H9 (cell line): ENCODE measurements around the gene SYDE1. TPM values are rescaled to one million over a fixed set of nuclear protein-coding genes. Genes with fewer than 3 reads are reported as not detected.

Experiments
- DNase-seq: peaks from one replicate; pipeline ENCODE4 v3.0.0-alpha.2; 2017
- H2AFZ ChIP-seq: one replicate; pipeline ENCODE4 v1.6.1; 2013; ENCODE audit warnings: mild to moderate bottlenecking, low read length, control low read depth, moderate library complexity
- H2AK5ac ChIP-seq: 2 replicates; pipeline ENCODE4 v1.6.1; 2013; ENCODE audit warnings: low read length, control low read depth, mixed read lengths; ENCODE audit not compliant: insufficient read length
- H2BK120ac ChIP-seq: one replicate; pipeline ENCODE4 v1.6.1; 2013; ENCODE audit warnings: low read depth, mild to moderate bottlenecking, low read length, control low read depth, inconsistent platforms; ENCODE audit not compliant: poor library complexity, severe bottlenecking
- H2BK12ac ChIP-seq: 2 replicates; pipeline ENCODE4 v1.6.1; 2013; ENCODE audit warnings: low read length, control low read depth, mixed read lengths, low read depth; ENCODE audit not compliant: insufficient read length
- H2BK15ac ChIP-seq: 2 replicates; pipeline ENCODE4 v1.6.1; 2013; ENCODE audit warnings: low read depth, low read length, control low read depth
- H2BK20ac ChIP-seq: one replicate; pipeline ENCODE4 v1.6.1; 2013; ENCODE audit warnings: low read depth, mild to moderate bottlenecking, low read length, control low read depth, inconsistent platforms; ENCODE audit not compliant: poor library complexity, severe bottlenecking
- H2BK5ac ChIP-seq: 2 replicates; pipeline ENCODE4 v1.6.1; 2013; ENCODE audit warnings: low read length, control low read depth, mixed read lengths; ENCODE audit not compliant: insufficient read length
- H3K14ac ChIP-seq: 2 replicates; pipeline ENCODE4 v1.6.1; 2013; ENCODE audit warnings: low read length, control low read depth; ENCODE audit not compliant: insufficient read depth
- H3K18ac ChIP-seq: 2 replicates; pipeline ENCODE4 v1.6.1; 2013; ENCODE audit warnings: low read depth, mild to moderate bottlenecking, mixed read lengths, low read length, control low read depth; ENCODE audit not compliant: insufficient read length
- H3K23ac ChIP-seq: 2 replicates; pipeline ENCODE4 v1.6.1; 2013; ENCODE audit warnings: low read length, control low read depth, mixed read lengths, low read depth; ENCODE audit not compliant: insufficient read length
- H3K23me2 ChIP-seq: 2 replicates; pipeline ENCODE4 v1.6.1; 2013; ENCODE audit warnings: low read depth, mild to moderate bottlenecking, mixed read lengths, low read length, control low read depth; ENCODE audit not compliant: insufficient read length, poor library complexity, severe bottlenecking
- H3K27ac ChIP-seq: 2 replicates; pipeline ENCODE4 v1.5.1; 2013; ENCODE audit warnings: low read length, control low read depth, mixed read lengths, low read depth; ENCODE audit not compliant: insufficient read length
- H3K27me3 ChIP-seq: 2 replicates; pipeline ENCODE4 v1.6.1; 2013; ENCODE audit warnings: low read length, control low read depth, inconsistent platforms; ENCODE audit not compliant: insufficient read depth
- H3K4ac ChIP-seq: 2 replicates; pipeline ENCODE4 v1.6.1; 2013; ENCODE audit warnings: low read depth, mild to moderate bottlenecking, control low read depth, inconsistent platforms, low read length, moderate library complexity
- H3K4me1 ChIP-seq: 2 replicates; pipeline ENCODE4 v1.6.1; 2013; ENCODE audit warnings: low read length, control low read depth, inconsistent platforms; ENCODE audit not compliant: insufficient read depth
- H3K4me2 ChIP-seq: 2 replicates; pipeline ENCODE4 v1.6.1; 2013; ENCODE audit warnings: low read length, control low read depth, mixed read lengths; ENCODE audit not compliant: insufficient read length, insufficient read depth
- H3K56ac ChIP-seq: 2 replicates; pipeline ENCODE4 v1.6.1; 2013; ENCODE audit warnings: low read depth, mild to moderate bottlenecking, mixed read lengths, low read length, control low read depth; ENCODE audit not compliant: insufficient read length
- H3K79me1 ChIP-seq: 2 replicates; pipeline ENCODE4 v1.6.1; 2013; ENCODE audit warnings: low read depth, mild to moderate bottlenecking, moderate library complexity, low read length, control low read depth, inconsistent platforms; ENCODE audit not compliant: insufficient read depth, poor library complexity, severe bottlenecking
- H3K79me2 ChIP-seq: 2 replicates; pipeline ENCODE4 v1.6.1; 2013; ENCODE audit warnings: low read length, control low read depth, inconsistent platforms; ENCODE audit not compliant: insufficient read depth
- H3K9ac ChIP-seq: 2 replicates; pipeline ENCODE4 v1.6.1; 2013; ENCODE audit warnings: low read length, control low read depth, mixed read lengths; ENCODE audit not compliant: insufficient read length; ENCODE audit errors: extremely low read depth
- H3K9me3 ChIP-seq: one replicate; pipeline ENCODE4 v1.6.1; 2013; ENCODE audit warnings: low read depth, low read length, inconsistent platforms; ENCODE audit not compliant: control insufficient read depth
- H3T11ph ChIP-seq: one replicate; pipeline ENCODE4 v1.6.1; 2013; ENCODE audit warnings: mild to moderate bottlenecking, low read length, control low read depth, inconsistent platforms
- H4K20me1 ChIP-seq: one replicate; pipeline ENCODE4 v1.6.1; 2013; ENCODE audit not compliant: control insufficient read depth, insufficient read length, insufficient read depth
- H4K5ac ChIP-seq: 2 replicates; pipeline ENCODE4 v1.6.1; 2013; ENCODE audit warnings: low read depth, mild to moderate bottlenecking, mixed read lengths, low read length, control low read depth; ENCODE audit not compliant: insufficient read length
- H4K8ac ChIP-seq: replicated peaks from 2 replicates; pipeline ENCODE4 v1.6.1; 2013; ENCODE audit warnings: low read length, control low read depth, mixed read lengths, low read depth; ENCODE audit not compliant: insufficient read length
- H4K91ac ChIP-seq: 2 replicates; pipeline ENCODE4 v1.6.1; 2013; ENCODE audit warnings: low read depth, mild to moderate bottlenecking, moderate library complexity, mixed read lengths, low read length, control low read depth; ENCODE audit not compliant: insufficient read length
- H3K27ac Mint-ChIP-seq, 3 experiments: 2 replicates in 2 of 3; 3 replicates in 1 of 3; pipeline ENCODE4 v1.8.0; 2020 to 2021; ENCODE audit warnings: mixed read lengths in 3 of 3, mild to moderate bottlenecking in 1 of 3, moderate library complexity in 1 of 3
- H3K27me3 Mint-ChIP-seq: 2 replicates; pipeline ENCODE4 v1.8.0; 2021; ENCODE audit warnings: low read depth, mild to moderate bottlenecking, moderate library complexity, mixed read lengths
- H3K36me3 Mint-ChIP-seq, 3 experiments: 2 replicates in 2 of 3; 3 replicates in 1 of 3; pipeline ENCODE4 v1.8.0; 2020 to 2021; ENCODE audit warnings: low read depth in 3 of 3, mixed read lengths in 3 of 3; ENCODE audit not compliant: insufficient read depth in 1 of 3
- H3K4me1 Mint-ChIP-seq, 2 experiments: 2 replicates each; pipeline ENCODE4 v1.8.0; 2020; ENCODE audit warnings: mixed read lengths in 2 of 2
- H3K4me3 Mint-ChIP-seq, 2 experiments: 2 replicates in 1 of 2; 3 replicates in 1 of 2; pipeline ENCODE4 v1.8.0; 2020 to 2021; ENCODE audit warnings: mild to moderate bottlenecking in 2 of 2, mixed read lengths in 2 of 2, moderate library complexity in 1 of 2
- H3K9me3 Mint-ChIP-seq, 2 experiments: 2 replicates in 1 of 2; 3 replicates in 1 of 2; pipeline ENCODE4 v1.8.0; 2020; ENCODE audit warnings: mild to moderate bottlenecking in 2 of 2, mixed read lengths in 2 of 2, moderate library complexity in 1 of 2
- WGBS: extraction: QIAGEN DNeasy Blood & Tissue Kit; methylation state at CpG from one replicate; pipeline ENCODE4 v1.1.7; 2013; ENCODE audit warnings: missing lambda C conversion rate, low lambda C conversion rate, mixed read lengths; ENCODE audit not compliant: insufficient read length; ENCODE audit errors: extremely low coverage; 5-methylcytosine and 5-hydroxymethylcytosine counted together
- total RNA-seq: library from RNA; stranded (reverse); gene quantifications from 2 replicates; pipeline ENCODE4 v1.2.1, GENCODE V29; 2021
- TF ChIP-seq, protein P1 (sequence below): fragments of 200-600 bp; sonication (generic); conservative IDR thresholded peaks from 3 replicates; pipeline ENCODE4 v1.8.0; 2021; ENCODE audit warnings: antibody characterized with exemption, mild to moderate bottlenecking

The SYDE1 gene
- total RNA-seq, 1 experiment from 2014 or later = 21.4 TPM

- Histone ChIP-seq H4K91ac (no peak overlapping the region), H3K23me2 (peaks cover 10% of the 10 kb centered on the region), H3K56ac (no peak overlapping the region), H2AFZ (no peak overlapping the region), H2BK5ac (no peak overlapping the region), H3T11ph (no peak overlapping the region), H3K14ac (no peak overlapping the region), H4K8ac (no peak overlapping the region), H3K27ac (no peak overlapping the region), H3K79me1 (no peaks in the 10 kb centered on the region), H3K9me3 (no peaks in the 10 kb centered on the region), H4K20me1 (no peaks in the 10 kb centered on the region), H2AK5ac (no peak overlapping the region), H2BK12ac (no peak overlapping the region), H3K4ac (no peak overlapping the region), H3K9ac (no peak overlapping the region), H3K18ac (no peak overlapping the region), H3K4me1 (no peaks in the 10 kb centered on the region; the same call in 1 of the 2 replicates), H3K27me3 (no peaks in the 10 kb centered on the region), H3K23ac (no peak overlapping the region), H3K79me2 (no peaks in the 10 kb centered on the region), H2BK120ac (no peak overlapping the region), H3K4me2 (no peak overlapping the region), H2BK15ac (no peak overlapping the region), H2BK20ac (no peak overlapping the region), H4K5ac (no peak overlapping the region)
- DNase-seq = no peak
- Mint-ChIP-seq H3K9me3 (no peaks in the 10 kb centered on the region), H3K27me3 (peaks cover 1% of the 10 kb centered on the region; the same call in 1 of the 2 replicates), H3K4me3 (no peak overlapping the region), H3K4me1 (peaks cover 11 to 12% of the 10 kb centered on the region in 2 experiments), H3K27ac (0 out of 7 replicates have a peak overlapping the region, but pooled peaks of 1 of the 3 experiments have one; percentile 10), H3K36me3 (peaks cover 27 to 67% (median 52%) of the 10 kb centered on the region in 3 experiments)
- WGBS = no CpG with 5 or more reads among the region's 1 CpG
- TF ChIP-seq, protein P1, sequence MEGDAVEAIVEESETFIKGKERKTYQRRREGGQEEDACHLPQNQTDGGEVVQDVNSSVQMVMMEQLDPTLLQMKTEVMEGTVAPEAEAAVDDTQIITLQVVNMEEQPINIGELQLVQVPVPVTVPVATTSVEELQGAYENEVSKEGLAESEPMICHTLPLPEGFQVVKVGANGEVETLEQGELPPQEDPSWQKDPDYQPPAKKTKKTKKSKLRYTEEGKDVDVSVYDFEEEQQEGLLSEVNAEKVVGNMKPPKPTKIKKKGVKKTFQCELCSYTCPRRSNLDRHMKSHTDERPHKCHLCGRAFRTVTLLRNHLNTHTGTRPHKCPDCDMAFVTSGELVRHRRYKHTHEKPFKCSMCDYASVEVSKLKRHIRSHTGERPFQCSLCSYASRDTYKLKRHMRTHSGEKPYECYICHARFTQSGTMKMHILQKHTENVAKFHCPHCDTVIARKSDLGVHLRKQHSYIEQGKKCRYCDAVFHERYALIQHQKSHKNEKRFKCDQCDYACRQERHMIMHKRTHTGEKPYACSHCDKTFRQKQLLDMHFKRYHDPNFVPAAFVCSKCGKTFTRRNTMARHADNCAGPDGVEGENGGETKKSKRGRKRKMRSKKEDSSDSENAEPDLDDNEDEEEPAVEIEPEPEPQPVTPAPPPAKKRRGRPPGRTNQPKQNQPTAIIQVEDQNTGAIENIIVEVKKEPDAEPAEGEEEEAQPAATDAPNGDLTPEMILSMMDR = no peak
Observed at GRCh38 chr19:15111758-15112157, 4.6 kb downstream of the SYDE1 start.
